HFFc6 (cell line): Measurements from ENCODE around the gene FFAR1. TPM values are rescaled to one million over a fixed set of nuclear protein-coding genes. Genes with fewer than 3 reads are reported as not detected.

Experiments used
- DNase-seq: peaks from one replicate; pipeline ENCODE4 v3.0.0-alpha.2; 2018
- H3K27ac Mint-ChIP-seq: 2 replicates; pipeline ENCODE4 v1.8.0; 2020; ENCODE audit warnings: mild to moderate bottlenecking, mixed read lengths
- H3K27me3 Mint-ChIP-seq: 2 replicates; pipeline ENCODE4 v1.8.0; 2021; ENCODE audit warnings: mild to moderate bottlenecking, moderate library complexity, mixed read lengths; ENCODE audit not compliant: insufficient read depth
- H3K36me3 Mint-ChIP-seq: 2 replicates; pipeline ENCODE4 v1.8.0; 2021; ENCODE audit warnings: low read depth, mixed read lengths
- H3K4me1 Mint-ChIP-seq: 2 replicates; pipeline ENCODE4 v1.8.0; 2020; ENCODE audit warnings: low read depth, mixed read lengths
- H3K4me3 Mint-ChIP-seq: 2 replicates; pipeline ENCODE4 v1.8.0; 2020; ENCODE audit warnings: mild to moderate bottlenecking, moderate library complexity, mixed read lengths
- H3K9me3 Mint-ChIP-seq: 2 replicates; pipeline ENCODE4 v1.8.0; 2020; ENCODE audit warnings: mild to moderate bottlenecking, mixed read lengths
- total RNA-seq, 6 experiments: library from RNA; stranded (reverse); fragmentation: NEBNext Ultra II Directional; extraction: Animal tissue kit (Norgen Biotek cat#: 25700); gene quantifications; 2 replicates in 1 of 6; 3 replicates in 5 of 6; pipeline ENCODE4 v1.2.3, GENCODE V29; 2021
- TF ChIP-seq, protein P1 (sequence below): fragments of 200-600 bp; sonication (generic); IDR thresholded peaks from 2 replicates; pipeline ENCODE4 v1.5.0; 2021; ENCODE audit warnings: antibody characterized with exemption, mild to moderate bottlenecking

Gene FFAR1
- total RNA-seq, 6 experiments from 2014 or later: not detected

DNA sequence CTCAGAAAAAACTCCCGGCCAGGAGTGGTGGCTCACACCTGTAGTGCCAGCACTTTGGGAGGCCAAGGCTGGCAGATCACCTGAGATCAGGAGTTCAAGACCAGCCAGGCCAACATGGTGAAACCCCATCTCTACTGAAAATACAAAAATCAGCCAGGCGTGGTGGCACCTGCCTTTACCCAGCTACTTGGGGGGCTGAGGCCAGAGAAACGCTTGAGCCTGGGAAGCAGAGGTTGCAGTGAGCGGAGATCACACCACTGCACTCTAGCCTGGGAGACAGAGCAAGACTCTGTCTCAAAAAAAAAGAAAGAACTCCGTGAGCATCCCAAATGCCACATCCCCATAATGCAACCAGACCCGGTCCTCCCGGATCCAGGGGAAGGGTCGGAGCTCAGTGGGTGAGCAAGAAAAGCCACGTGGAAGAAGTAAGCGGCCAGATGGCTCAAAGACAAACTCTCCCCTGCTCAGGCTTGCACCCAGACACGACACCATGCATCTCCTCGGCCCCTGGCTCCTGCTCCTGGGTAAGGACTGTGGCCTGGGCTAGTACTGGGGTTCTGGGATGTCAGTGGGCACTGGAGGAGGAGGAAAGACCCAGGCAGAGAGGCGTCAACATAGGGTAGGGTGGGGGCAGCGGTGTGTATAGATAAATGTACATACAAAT is 16.0 kb upstream of the FFAR1 start:
- Mint-ChIP-seq H3K27me3 (peaks cover 65% of the 10 kb centered on the region), H3K4me1 (no peaks in the 10 kb centered on the region), H3K4me3 (no peak overlapping the region), H3K9me3 (no peaks in the 10 kb centered on the region), H3K36me3 (no peaks in the 10 kb centered on the region), H3K27ac (no peak overlapping the region)
- TF ChIP-seq, protein P1, sequence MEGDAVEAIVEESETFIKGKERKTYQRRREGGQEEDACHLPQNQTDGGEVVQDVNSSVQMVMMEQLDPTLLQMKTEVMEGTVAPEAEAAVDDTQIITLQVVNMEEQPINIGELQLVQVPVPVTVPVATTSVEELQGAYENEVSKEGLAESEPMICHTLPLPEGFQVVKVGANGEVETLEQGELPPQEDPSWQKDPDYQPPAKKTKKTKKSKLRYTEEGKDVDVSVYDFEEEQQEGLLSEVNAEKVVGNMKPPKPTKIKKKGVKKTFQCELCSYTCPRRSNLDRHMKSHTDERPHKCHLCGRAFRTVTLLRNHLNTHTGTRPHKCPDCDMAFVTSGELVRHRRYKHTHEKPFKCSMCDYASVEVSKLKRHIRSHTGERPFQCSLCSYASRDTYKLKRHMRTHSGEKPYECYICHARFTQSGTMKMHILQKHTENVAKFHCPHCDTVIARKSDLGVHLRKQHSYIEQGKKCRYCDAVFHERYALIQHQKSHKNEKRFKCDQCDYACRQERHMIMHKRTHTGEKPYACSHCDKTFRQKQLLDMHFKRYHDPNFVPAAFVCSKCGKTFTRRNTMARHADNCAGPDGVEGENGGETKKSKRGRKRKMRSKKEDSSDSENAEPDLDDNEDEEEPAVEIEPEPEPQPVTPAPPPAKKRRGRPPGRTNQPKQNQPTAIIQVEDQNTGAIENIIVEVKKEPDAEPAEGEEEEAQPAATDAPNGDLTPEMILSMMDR: no peak
- DNase-seq: no peak

DNA sequence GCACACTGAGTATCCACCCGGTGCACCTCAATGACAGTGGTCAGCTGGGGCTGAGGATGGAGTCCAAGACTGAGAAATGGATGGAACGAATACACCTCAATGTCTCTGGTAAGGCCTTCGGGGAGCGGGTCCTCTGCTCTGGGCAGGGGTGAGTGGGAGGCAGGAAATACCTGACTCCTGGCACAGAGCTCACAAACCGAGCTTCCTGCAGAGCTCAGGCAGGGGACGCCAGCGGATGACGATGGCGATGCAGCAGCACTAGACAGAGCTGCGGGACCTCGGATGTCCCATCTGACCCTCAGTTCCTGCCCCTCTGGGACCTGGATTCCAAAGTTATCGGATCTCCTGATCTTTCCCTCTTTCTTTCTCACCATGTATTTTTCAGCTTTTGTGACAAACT is 14.9 kb upstream of the FFAR1 start:
- H3K27me3 Mint-ChIP-seq: peaks cover 67% of the 10 kb centered on the region
- DNase-seq: no peak
- H3K9me3 Mint-ChIP-seq: no peaks in the 10 kb centered on the region
- H3K4me1 Mint-ChIP-seq: no peaks in the 10 kb centered on the region
- TF ChIP-seq, protein P1: no peak
- no peaks in the 10 kb centered on the region for H3K36me3 Mint-ChIP-seq
- H3K27ac Mint-ChIP-seq: no peak overlapping the region
- no peak overlapping the region for H3K4me3 Mint-ChIP-seq

DNA sequence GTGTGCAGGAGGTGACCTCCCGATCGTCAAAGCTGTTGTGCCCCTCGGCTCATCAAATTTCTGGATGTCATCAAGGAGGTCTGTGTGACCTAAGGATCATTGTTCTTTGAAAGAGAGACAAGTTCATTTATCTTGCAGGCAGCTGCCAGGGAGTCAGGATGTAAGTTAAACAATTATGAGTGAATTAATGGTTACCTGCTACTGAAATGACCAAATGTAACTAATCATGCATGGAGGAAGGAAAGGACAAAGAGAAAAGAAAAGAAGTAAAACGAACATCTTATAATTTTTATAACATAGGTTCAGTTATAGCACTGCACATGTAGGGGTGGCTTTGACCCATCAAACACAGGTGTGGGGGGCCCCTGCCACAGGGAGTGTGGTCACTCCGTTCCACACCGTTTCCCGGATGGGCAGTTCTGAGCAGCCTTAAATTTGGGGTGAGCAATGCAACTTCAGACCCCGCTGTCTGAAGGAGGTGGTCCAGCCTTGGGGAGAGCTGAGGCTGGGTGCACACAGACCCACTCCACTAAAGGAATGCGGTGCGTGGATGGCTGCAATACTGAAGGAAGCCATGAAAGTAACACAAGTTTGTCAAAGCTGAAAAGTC is 13.5 kb upstream of the FFAR1 start:
- TF ChIP-seq, protein P1: no peak
- H3K9me3 Mint-ChIP-seq: no peaks in the 10 kb centered on the region
- H3K36me3 Mint-ChIP-seq: no peaks in the 10 kb centered on the region
- H3K27me3 Mint-ChIP-seq: peaks cover 66% of the 10 kb centered on the region
- no peak overlapping the region for H3K27ac Mint-ChIP-seq
- DNase-seq: no peak
- no peaks in the 10 kb centered on the region for H3K4me1 Mint-ChIP-seq
- no peak overlapping the region for H3K4me3 Mint-ChIP-seq

DNA sequence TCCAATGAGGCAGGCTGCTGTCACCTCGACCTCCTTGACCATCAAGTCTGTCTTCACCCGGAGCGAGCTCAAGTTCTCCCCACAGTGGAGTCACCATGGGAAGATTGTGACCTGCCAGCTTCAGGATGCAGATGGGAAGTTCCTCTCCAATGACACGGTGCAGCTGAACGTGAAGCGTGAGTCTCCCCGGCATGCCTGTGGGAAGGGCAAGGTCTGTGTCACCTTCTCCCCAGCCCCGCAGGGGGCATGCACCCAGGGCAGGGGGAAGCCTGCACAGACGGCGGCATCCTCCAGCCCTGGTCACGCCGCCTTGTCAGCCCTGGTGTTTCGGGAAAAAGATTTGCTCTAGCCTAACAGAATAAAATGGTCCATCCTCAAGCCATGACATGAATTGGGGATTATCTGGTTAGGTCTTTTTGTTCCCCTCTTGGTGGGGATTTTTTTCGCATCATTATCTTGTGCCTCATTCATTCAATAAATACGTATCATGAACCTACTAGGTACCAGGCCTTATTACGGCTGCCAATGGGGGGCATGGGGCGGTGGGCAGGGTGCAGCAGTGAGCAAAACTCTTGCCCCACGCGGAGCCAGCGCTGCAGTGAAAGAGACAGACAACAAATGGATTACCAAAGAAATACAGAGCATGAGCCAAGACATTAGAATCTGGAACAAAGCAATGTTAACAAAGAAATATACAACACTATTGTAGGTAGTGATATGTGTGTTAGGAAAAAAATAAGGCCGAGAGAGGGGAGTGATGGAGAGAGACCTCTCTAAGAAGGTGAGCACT is 11.3 kb upstream of the FFAR1 start:
- Mint-ChIP-seq H3K27me3 (peaks cover 65% of the 10 kb centered on the region), H3K36me3 (no peaks in the 10 kb centered on the region), H3K27ac (no peak overlapping the region), H3K9me3 (no peaks in the 10 kb centered on the region), H3K4me3 (no peak overlapping the region), H3K4me1 (no peaks in the 10 kb centered on the region)
- DNase-seq: no peak
- TF ChIP-seq, protein P1: no peak

DNA sequence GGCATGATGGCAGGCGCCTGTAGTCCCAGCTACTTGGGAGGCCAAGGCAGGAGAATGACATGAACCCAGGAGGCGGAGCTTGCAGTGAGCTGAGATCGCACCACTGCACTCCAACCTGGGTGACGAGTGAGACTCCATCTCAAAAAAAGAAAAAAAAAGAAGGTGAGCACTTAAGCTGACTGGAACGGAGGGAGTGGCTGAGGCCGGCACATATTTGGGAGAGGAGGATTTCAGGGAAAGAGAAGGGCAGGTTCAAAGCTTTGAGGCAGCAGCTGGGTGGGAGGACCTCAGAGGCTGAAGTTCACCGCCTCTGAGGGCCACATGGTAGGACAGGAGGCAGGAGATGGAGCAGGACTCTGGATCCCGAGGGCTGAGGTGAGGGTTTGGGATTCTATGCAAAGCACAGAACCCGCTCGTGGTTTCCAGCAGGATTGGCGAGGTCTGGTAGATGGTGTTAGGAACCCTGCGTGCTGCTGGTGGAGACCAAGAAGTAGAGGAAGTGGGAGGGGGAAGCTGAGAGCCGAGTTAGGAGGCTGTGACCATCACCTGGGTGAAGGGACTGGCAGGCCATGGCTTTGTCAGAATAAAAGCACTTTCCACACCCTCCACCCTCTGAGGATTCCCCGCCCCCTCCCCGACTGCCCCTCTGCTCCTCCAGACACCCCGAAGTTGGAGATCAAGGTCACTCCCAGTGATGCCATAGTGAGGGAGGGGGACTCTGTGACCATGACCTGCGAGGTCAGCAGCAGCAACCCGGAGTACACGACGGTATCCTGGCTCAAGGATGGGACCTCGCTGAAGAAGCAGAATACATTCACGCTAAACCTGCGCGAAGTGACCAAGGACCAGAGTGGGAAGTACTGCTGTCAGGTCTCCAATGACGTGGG is 10.4 kb upstream of the FFAR1 start:
- H3K27ac Mint-ChIP-seq: no peak overlapping the region
- peaks cover 63% of the 10 kb centered on the region for H3K27me3 Mint-ChIP-seq
- no peak overlapping the region for H3K4me3 Mint-ChIP-seq
- no peaks in the 10 kb centered on the region for H3K9me3 Mint-ChIP-seq
- no peak for DNase-seq
- H3K4me1 Mint-ChIP-seq: no peaks in the 10 kb centered on the region
- TF ChIP-seq, protein P1: no peak
- H3K36me3 Mint-ChIP-seq: no peaks in the 10 kb centered on the region
